Stimulated activated CD4-positive, alpha-beta T cell treated with anti-CD3 and anti-CD28 coated beads, Interleukin-15, amount 100 ng/mL, for 24 hours (primary cell): ENCODE results near the gene SCGB3A2.
"Not testable (repeated sequence)": the region's sequence is repeated elsewhere in the genome, so short reads cannot be mapped to it uniquely, and the experiment has no call there.

Experiments used
- DNase-seq: peaks from one replicate; pipeline ENCODE4 v3.0.0-alpha.2; 2020

The SCGB3A2 gene

DNA sequence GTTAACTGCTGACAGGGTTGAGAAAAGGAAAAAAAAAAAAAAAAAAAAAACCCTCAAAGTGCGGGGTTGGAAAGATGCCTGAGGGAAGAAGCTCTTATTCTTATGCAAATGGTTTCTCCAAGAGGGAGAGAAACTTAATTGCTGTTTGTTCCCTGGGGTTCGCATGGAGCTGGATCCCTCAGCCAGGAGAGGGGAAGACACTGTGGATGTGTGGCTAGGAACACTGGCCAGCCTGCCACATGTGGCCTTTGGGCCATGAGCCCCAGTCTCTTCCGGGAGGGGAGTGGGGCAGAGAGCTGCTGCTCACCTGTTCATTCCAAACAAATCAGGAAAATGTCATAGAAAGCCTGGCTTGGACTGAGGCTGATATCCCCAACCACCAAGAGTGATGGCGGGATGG is 9.4 kb upstream of the SCGB3A2 start:
- DNase-seq, result no peak

DNA sequence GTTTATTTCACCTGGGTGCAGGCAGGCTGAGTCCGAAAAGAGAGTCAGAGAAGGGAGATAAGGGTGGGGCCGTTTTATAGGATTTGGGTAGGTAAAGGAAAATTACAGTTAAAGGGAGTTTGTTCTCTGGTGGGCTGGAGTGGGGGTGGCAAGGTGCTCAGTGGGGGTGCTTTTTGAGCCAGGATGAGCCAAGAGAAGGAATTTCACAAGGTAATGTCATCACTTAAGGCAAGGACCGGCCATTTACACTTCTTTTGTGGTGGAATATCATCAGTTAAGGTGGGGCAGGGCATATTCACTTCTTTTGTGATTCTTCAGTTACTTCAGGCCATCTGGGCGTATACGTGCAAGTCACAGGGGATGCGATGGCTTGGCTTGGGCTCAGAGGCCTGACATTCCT is 8.6 kb upstream of the SCGB3A2 start:
- DNase-seq, result not testable (repeated sequence)

DNA sequence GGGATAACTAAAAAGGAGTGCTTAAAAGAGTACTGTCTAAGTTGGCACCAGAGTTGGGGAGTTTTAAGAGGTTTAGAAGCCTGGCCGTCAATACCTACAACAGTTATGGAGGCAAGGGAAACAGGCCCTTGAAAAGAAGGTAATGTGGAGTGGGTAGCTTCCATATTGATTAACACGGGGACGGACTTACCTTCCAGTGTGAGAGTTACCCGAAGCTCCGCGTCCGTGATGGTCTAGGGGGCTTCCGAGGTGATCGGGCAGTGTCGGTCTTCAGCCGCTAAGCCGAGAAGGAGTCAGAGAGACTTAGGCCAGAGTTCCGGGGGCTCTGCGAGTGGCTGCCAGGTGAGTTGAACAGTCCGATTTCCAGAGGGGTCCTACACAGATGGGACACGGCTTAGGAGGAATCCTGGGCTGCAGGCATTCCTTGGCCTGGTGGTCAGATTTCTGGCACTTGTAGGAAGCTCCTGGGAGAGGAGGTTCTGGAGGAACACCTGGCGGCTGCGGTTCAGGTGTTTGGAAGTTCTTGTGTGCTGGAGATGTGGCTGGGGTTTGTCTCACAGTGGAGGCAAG is 6.4 kb upstream of the SCGB3A2 start:
- not testable (repeated sequence) for DNase-seq

DNA sequence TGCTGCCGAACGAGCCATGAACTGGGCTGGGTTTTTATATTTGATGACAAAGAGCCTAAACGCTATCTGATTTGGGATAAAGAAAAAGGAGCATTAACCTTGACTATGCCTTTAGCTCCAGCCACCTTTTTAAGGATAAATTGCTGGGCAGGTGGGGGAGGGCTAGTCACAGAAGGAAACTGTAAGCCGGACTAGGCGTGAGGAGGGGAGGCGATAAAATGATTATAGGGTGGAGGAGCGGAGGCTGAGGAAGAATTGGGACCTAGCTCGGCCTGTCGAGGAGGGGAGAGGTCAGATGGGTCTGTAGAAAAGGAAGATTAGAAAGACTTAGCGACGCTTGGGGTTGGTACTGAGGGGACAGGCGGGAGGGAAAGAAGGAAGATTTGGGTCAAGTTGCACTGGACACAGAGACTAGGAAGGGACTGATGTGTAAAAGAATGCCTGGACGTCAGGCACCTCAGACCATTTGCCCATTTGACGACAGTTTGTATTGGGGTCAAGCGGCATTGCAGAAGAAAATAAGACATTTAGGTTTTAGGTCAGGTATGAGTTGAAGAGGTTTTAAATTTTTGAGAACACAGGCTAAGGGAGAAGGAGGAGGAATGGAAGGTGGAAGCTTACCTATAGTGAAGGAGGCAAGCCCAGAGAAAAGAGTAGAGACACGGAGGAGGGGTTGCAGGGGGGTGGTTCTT is 5.6 kb upstream of the SCGB3A2 start:
- DNase-seq, result not testable (repeated sequence)

DNA sequence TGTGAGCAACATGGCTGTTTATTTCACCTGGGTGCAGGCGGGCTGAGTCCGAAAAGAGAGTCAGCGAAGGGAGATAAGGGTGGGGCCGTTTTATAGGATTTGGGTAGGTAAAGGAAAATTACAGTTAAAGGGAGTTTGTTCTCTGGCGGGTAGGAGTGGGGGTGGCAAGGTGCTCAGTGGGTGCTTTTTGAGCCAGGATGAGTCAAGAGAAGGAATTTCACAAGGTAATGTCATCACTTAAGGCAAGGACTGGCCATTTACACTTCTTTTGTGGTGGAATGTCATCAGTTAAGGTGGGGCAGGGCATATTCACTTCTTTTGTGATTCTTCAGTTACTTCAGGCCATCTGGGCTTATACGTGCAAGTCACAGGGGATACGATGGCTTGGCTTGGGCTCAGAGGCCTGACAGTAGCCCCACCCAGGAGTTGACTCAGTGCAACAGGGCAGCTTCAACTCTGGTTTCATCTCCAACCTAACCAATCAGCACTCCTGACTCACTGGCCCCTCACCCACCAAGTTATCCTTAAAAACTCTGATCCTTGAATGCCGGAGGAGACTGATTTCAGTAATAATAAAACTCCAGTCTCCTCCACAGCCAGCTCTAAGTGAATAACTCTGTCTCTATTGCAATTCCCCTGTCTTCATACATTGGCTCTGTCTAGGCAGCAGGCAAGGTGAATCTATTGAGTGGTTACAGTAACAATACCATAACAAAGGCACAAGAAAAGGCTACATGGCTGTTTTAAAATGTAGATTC is 4.2 kb upstream of the SCGB3A2 start:
- not testable (repeated sequence) for DNase-seq

DNA sequence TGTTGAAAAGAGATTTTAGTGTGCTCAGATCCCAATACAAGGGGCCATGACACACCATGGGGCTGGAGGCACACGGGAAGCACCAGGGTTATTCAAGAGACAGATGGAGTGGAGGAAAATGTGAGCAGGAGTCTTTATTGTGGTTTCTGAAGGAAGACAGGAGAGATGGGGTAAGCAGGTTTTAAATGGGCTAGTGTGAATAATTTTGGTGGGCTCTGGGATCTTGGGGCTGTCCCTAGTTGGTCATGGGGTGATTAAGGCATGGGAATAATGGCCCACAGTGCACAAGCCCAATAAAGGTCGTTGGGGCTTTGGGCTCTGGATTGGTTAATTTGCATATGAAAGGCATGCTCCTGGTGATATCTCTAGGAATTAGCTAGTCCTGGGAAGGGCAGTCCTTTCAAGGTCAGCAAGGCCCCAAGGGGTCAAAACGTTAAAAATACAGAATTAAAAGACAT is 3.6 kb upstream of the SCGB3A2 start:
- DNase-seq, result no peak

DNA sequence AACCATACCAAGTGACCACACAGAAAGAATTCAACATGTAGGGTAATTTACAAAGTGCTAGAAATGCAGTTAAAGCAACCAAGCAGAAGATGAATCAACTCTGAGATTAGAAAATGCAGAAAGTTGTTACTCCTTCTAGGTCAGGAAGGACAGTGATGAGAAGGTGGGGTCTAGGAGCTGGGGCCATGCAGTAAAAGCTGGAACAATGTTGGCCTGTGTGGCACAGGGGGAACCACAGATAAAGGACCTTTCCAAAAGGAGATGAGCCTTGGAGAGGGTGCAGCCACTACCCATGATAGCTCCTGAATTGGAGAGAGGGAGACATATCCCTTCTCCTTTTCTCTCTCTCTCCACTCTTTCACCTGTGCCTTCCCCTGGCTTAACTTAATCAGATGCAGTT is 2.4 kb upstream of the SCGB3A2 start:
- DNase-seq, result no peak

DNA sequence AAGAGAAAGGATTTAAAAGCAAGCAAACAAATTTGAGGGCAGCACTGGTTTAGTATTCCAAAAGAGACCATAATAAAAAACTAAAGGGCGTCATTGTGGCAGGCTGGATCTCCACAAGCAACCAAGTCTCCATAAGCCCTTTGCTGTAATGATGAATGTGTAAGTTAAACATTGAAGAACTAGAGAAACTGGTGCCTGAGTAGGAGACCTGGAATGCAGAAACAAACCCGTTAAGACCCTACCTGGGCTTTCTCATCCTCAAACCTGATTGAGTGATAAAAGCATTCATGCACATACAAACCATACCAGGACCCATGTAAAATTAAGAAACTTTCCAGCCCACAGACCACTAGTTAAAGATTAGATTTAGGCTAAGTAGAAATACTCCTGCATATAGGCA is 1.9 kb upstream of the SCGB3A2 start:
- no peak for DNase-seq

DNA sequence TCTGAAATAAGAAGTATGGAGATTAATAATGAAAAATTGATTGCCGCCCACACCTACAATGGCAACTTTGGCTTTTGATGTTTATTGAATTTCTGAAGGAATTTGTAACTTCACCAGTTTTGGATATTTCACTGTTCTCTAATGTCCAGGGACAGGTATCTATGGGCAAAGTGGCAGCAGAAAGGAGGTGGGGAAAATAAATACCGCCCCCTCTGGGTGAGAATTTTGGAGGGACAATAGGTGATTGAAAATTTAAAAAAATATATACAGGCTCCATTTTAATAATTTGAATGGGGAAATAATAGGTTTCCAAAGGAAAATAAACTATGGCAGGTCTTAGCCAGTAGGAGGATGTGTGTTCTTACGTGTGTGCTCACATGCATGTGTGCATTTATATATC is 1.3 kb downstream of the SCGB3A2 start:
- no peak for DNase-seq

DNA sequence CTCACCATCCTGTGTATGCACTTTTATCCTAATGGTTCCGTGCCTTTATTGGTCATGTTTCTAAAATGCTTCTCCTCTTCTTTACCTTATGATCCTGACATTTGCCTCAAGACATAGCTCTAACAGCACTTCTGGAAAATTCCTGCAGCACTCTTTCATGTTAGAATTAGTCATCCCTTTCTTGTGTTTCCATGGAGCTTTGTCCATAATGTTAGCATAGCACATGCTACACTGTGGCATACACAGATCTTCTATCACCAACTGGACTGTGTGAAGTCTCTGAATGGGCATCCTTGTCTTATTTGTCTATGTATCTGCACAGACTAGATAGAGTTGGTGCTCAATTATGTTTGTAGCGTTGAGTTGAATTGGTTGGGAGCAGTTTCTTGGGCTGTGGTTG is 2.0 kb downstream of the SCGB3A2 start:
- DNase-seq, result no peak

DNA sequence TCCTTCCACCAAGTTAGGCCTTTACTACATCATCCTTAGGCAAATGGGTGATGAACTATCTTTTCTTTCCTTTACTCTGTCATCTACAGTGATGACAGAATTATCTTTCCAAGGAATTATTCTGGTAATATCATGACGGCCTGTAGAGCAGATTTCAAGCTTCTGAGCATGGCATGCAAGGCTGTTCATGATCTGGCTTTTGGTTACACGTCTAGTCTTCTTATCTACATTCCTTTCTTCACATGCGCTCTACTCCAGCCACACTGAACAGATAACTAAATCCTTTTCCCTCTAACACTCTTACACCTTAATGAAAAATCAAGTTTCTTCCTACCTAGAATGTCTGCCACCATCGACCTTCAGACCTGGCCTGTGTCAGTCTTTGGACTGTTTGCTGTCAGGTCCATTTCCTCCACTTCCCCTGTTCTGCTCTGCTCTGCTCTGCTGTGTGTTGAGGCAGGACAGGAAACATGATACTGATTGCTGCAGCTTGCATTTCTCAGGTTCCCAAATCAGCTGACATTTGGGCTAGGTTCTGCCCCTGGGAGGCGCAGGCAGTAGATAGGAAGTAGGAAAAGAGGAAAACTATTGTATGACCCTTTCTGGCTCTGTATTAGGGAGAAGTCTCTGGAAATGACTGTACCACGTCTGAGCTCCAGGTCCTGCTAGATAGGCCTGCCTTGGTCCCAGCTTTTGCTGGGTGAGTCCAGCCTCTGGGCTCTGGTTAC is 4.2 kb downstream of the SCGB3A2 start:
- no peak for DNase-seq

DNA sequence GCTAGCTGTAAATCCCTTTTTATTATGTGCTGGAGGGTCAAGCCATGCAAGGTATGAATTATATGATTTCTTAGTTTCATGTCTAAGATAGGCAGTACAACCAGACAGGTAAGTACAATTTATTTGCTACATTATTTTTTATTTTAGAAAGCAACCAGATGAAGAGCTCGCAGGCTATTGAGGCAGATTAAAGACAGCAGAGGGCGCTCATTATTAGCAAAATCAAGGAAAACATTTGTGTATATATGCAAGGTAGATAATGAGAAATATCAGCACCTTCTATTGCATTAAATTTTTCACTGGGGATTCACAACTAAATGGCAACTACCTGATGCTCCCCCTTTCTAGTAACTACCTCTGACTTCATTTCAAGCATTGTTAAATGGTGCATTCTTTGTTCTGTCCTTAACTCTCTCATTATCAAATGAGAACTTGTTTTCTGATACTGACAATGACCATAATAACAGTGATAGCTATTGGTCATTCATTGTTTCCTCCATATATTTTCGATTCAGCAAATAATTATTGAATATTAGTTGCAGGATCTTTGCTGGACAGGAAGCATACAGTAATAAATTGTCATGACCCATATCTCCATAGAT is 8.6 kb downstream of the SCGB3A2 start:
- DNase-seq, result no peak

DNA sequence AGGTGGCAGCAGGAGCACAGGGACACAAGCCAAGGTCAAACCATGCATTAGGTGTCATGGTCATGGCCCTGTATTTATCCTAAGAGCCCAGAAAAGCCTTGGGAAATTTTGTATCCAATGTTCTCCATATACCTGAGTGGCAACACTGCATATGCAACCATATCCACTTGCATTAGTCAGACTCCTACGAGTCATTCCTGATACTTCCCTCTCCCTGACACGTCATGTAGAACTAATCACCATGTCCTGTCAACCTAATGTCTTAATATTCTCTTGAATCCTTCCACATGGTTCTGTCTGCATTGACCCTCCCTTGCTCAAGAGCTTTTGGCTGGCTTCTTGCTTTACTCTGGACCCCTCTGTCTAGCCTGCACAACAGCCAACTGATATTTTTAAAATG is 9.4 kb downstream of the SCGB3A2 start:
- DNase-seq, result no peak

DNA sequence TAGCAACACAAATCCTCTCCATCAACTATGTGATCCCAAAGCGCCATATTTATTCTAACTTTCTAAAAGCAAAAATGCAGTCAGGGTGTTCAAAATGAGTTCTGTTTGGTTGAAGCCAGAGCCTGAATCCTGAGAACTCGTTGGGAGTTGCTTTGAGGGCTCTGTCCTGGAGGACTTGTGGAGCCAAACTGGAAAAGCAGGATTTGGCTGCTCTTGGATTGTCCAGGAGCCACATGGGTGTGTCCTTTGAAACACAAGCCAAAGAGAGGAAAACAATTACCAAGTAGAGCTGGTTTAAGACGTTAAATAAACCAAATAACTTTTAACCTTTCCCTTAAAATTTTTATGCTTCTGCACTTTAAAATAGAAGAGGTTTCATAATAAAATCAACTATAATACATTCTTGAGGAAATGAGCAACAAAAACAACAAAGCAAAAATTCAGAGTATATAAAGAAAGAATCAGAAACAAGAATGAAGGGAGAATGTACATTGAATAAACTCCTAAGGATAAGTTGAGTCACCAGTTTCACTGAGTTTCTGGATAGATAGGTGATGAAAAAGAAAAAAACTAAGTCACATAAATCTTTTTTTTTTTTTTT is 14.3 kb downstream of the SCGB3A2 start:
- DNase-seq, result no peak

DNA sequence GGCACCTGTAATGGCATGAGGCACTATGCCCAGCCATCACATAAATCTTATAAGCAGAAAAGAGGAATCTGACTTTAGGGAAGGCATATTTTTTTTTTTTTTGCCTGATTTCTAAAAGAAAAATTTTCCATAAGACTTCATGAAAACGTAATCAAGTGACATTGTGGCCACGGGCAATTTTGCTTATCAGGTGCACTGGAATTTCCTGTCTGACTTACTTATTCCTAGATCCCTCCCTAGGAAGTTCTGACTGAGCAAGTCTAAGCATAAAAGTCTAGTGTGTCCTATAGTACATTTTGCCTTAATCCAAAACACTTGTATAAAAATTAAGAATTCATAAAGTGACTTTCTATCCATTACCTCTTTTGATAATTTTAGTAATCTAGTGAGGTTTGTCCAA is 15.3 kb downstream of the SCGB3A2 start:
- DNase-seq, result no peak

DNA sequence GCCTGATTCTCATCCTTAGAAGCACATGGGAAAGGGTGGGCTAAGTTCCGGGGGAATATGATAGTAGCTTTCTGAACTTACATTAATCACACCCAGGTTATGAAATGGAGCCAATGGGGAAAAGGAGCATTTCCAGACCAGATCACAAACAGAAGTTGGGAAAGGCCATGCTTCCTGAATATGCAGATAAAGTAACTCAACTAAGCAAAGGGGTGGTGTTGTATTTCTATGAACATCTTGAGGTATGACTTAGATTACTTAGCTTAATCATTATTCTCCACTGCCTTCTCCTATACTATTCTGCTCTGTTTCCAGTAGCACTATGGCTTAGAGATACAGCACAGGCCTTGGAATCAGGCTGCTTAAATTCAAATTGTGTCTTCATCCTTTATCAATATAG is 17.4 kb downstream of the SCGB3A2 start:
- no peak for DNase-seq

DNA sequence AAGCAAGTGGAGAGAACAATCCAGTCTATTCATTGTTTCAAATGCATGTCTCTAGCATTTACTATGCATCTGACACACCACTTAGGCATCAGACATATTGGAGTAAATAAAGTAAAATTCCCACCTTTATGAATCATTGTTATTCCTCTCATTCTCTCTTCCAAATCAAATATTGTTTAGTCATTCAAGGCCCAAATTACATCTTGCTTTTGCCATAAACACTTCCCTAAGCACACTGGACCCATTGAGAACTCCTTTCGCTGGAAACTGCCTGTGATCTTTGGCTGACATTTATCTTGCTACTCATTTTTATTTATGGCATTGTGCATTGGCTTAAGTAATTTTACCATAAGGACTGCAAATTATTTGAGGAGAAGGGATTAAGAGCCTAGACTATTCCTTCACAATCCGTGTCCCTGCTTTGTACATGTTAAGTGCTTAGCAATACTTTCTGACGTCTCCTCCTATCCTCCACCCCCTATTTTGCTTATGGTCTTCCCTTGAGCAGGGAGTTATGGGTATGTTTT is 20.4 kb downstream of the SCGB3A2 start:
- no peak for DNase-seq

DNA sequence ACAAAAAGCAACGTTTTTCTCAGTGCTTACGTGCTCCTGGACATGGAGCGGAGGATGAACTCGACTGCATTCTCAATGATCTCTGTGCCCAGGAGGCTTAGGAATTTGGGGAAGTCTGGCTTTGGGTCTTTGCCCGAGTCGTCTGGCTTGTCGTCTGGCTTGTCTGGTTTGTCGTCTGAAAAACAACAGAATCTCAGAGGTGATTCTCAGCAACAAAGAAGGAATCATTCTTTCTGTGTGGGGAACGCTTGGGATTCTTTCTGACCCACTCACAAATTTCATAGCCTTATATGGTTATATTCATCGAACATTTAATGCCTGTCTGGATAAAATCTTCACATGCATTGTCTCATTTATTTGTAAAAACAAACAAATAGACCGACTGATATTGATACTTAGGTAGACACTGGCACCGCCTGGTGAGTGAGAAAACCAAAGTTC is 23.1 kb downstream of the SCGB3A2 start:
- no peak for DNase-seq

DNA sequence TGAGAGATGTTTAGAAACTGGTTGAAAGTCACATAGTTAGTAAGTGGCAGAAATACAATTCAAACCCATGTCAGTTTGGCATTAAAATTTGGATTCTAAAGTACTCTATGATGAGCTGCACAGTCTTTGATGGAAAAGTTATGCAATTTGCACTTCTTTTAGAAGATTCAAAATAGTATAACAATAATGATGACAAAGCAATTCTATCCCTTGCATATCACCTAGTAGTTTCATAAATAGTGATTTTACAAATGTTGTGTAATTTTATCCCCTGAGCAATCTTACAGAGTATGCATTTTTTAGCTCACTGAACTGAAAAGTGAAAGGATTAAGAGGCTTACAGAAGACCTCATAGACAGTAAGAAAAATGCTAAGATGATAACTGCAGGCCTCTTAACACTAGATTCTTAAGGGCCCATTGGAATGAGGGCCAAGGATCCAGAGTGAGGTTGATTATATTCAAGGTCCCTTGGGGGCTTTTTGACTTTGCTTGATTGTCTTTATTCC is 24.2 kb downstream of the SCGB3A2 start:
- no peak for DNase-seq

DNA sequence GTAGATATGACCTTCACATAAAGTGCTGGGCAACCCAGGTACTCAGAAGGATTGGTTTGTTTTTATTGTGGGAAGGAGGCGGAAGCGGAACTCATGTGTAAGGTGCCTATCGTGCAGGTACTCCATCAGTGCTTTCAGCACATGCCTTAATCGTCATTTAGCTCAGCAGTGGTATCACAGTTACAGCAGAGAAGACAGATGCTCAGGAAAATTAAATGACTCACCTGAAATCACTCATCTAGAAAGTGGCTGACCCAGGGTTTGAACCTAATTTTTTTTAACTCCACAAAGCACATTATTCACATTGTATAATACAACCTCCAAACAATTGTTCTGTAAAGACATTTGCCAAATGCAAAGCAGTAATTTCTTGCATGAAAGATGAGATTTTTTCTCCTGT is 25.6 kb downstream of the SCGB3A2 start:
- no peak for DNase-seq

DNA sequence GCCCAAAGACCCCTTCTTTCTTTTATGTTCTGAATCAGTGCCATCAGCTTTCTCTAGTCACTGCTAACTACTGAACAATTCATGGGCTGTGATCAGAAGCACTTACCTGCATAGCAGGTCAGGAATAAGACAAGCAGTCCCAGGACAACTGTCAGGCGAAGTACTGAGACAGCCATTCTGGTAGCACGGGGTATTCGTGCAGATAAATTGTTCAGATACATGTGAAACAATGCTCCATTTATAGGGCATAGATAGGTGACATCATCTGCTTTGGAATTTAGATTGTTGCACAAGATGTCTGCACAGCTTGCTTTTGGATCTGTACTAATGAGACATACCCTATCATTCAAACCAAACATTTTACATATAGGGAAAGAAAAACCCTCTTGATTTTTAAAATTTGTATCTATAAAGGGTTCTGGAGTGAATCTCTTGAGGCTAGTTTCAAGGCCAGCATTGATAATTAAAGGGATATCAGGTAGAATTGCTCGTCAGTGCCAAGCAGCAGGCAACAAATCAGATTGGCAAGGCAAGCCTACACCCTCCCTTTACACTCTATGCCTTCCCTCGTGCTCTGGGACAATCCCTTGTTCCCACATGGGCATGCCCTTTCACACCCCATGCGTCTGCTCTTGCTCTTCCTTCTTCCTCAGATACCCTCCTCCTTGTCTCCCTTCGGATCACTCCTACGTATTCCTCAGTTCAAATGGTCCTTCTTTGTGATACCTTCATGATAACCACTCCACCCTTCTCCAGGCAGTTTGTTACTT is 28.0 kb downstream of the SCGB3A2 start, which contains the start of gene C5orf46:
Gene C5orf46, minus strand, starts transcription at position 213 of the 770 bp plus-strand sequence. Its CDS starts 37 bp downstream, at position 176.
- DNase-seq, result no peak
